Neutrophil (primary cell): ENCODE results near the gene POLN.

Source experiments
- H3K27ac ChIP-seq: fragments of 200-600 bp; sonication (generic); 2 replicates; pipeline ENCODE4 v1.5.1; 2016; ENCODE audit warnings: mild to moderate bottlenecking, moderate library complexity
- H3K27me3 ChIP-seq: fragments of 200-600 bp; sonication (generic); 2 replicates; pipeline ENCODE4 v1.6.0; 2016; ENCODE audit warnings: mild to moderate bottlenecking
- H3K36me3 ChIP-seq: fragments of 200-600 bp; sonication (generic); 2 replicates; pipeline ENCODE4 v1.5.1; 2017
- H3K4me1 ChIP-seq, 2 experiments: fragments of 200-600 bp in 1 of 2; sonication (generic) in 1 of 2; 1 replicate in 1 of 2; 2 replicates in 1 of 2; pipeline versions ENCODE4 v1.5.1 to v1.6.1; 2013 to 2016; ENCODE audit warnings: low read depth in 1 of 2, low read length in 1 of 2, mild to moderate bottlenecking in 1 of 2, moderate library complexity in 1 of 2; ENCODE audit not compliant: control insufficient read depth in 1 of 2, insufficient read depth in 1 of 2
- H3K4me3 ChIP-seq, 2 experiments: fragments of 200-600 bp in 1 of 2; sonication (generic) in 1 of 2; 1 replicate in 1 of 2; 2 replicates in 1 of 2; pipeline ENCODE4 v1.5.1; 2013 to 2016; ENCODE audit warnings: low read depth in 1 of 2, low read length in 1 of 2, mild to moderate bottlenecking in 1 of 2, moderate library complexity in 1 of 2
- H3K9me3 ChIP-seq: fragments of 200-600 bp; sonication (generic); 2 replicates; pipeline ENCODE4 v1.5.1; 2016
- TF ChIP-seq, protein P1 (sequence below): fragments of 200-600 bp; sonication (generic); IDR thresholded peaks from 2 replicates; pipeline ENCODE4 v1.5.1; 2016; ENCODE audit warnings: antibody characterized with exemption

The POLN gene

DNA sequence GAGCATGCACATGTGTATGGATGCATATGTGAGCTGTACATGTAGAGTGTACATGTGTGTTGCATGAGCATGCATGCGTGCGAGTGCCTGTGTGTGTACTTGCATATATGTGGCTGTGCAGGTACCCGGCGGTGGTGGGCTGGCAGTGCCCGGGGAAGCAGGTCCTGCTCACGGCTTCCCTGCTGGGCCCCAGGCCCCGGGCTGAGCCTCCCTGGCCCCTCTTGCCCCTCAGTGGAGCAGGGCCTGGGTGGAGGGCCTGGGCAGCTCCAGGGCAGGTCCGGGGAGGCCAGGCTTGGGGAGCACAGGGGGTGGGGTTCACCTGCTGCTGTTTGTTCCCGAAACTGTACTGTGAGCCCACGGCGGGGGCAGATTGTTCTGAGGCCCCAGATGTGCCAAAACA, 173.4 kb downstream of the POLN start:
- Histone ChIP-seq H3K4me3 (no peak overlapping the region), H3K27ac (no peak overlapping the region), H3K9me3 (no peaks in the 10 kb centered on the region), H3K27me3 (no peaks in the 10 kb centered on the region), H3K4me1 (no peaks in the 10 kb centered on the region), H3K36me3 (no peaks in the 10 kb centered on the region)
- TF ChIP-seq, protein P1, sequence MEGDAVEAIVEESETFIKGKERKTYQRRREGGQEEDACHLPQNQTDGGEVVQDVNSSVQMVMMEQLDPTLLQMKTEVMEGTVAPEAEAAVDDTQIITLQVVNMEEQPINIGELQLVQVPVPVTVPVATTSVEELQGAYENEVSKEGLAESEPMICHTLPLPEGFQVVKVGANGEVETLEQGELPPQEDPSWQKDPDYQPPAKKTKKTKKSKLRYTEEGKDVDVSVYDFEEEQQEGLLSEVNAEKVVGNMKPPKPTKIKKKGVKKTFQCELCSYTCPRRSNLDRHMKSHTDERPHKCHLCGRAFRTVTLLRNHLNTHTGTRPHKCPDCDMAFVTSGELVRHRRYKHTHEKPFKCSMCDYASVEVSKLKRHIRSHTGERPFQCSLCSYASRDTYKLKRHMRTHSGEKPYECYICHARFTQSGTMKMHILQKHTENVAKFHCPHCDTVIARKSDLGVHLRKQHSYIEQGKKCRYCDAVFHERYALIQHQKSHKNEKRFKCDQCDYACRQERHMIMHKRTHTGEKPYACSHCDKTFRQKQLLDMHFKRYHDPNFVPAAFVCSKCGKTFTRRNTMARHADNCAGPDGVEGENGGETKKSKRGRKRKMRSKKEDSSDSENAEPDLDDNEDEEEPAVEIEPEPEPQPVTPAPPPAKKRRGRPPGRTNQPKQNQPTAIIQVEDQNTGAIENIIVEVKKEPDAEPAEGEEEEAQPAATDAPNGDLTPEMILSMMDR: no peak

GRCh38 chr4:2068198-2068470, 173.8 kb downstream of the POLN start:
- TF ChIP-seq, protein P1: no peak
- no peak overlapping the region for H3K27ac ChIP-seq
- H3K4me3 ChIP-seq: no peak overlapping the region
- H3K27me3 ChIP-seq: peaks cover 3% of the 10 kb centered on the region
- H3K4me1 ChIP-seq: no peaks in the 10 kb centered on the region
- H3K36me3 ChIP-seq: no peaks in the 10 kb centered on the region
- no peaks in the 10 kb centered on the region for H3K9me3 ChIP-seq

GRCh38 chr4:2067446-2068197, 174.3 kb downstream of the POLN start:
- Histone ChIP-seq H3K27me3 (peaks cover 8% of the 10 kb centered on the region), H3K9me3 (no peaks in the 10 kb centered on the region), H3K4me3 (no peak overlapping the region), H3K36me3 (no peaks in the 10 kb centered on the region), H3K27ac (no peak overlapping the region), H3K4me1 (no peaks in the 10 kb centered on the region)
- TF ChIP-seq, protein P1: no peak

GRCh38 chr4:2066571-2067445, 175.1 kb downstream of the POLN start:
- TF ChIP-seq, protein P1: no peak
- no peaks in the 10 kb centered on the region for H3K4me1 ChIP-seq
- no peak overlapping the region for H3K4me3 ChIP-seq
- H3K9me3 ChIP-seq: no peaks in the 10 kb centered on the region
- peaks cover 17% of the 10 kb centered on the region for H3K27me3 ChIP-seq
- no peaks in the 10 kb centered on the region for H3K36me3 ChIP-seq
- no peak overlapping the region for H3K27ac ChIP-seq

DNA sequence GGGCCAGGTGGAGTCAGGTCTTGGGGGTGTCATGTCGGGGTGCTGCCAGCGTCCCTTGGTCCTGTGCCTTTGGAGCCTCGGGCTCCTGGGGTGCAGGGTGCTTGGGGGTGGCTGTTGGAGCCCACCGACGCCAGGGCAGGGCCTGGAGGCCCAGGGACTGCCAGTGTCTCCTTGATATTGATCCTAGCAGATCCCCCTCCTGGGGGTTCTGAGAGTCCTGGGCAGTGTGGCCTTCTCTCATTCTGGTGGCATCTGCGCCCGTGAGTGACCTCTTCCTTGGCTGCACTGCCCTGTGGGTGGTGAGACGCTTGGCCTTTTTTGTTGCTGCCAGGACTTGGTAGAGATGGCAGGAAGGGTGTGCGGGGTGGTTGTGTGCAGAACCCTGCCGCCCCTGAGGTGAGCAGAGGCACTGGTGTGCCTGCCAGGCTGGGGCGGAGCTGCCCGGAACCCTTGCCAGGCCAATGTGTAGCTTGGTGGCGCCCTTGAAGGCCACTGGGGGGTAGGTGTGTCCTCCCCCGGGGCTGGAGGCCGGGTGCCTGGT, 175.8 kb downstream of the POLN start:
- Histone ChIP-seq H3K9me3 (no peaks in the 10 kb centered on the region), H3K27ac (no peak overlapping the region), H3K4me3 (no peak overlapping the region), H3K36me3 (no peaks in the 10 kb centered on the region), H3K27me3 (peaks cover 24% of the 10 kb centered on the region), H3K4me1 (no peaks in the 10 kb centered on the region)
- TF ChIP-seq, protein P1: no peak
